ENCODE data around the gene SAMD7. TPM values are rescaled to one million over a fixed set of nuclear protein-coding genes. Genes with fewer than 3 reads are reported as not detected.

The SAMD7 gene
- total and polyA plus RNA-seq, 12 donors, result not detected

DNA sequence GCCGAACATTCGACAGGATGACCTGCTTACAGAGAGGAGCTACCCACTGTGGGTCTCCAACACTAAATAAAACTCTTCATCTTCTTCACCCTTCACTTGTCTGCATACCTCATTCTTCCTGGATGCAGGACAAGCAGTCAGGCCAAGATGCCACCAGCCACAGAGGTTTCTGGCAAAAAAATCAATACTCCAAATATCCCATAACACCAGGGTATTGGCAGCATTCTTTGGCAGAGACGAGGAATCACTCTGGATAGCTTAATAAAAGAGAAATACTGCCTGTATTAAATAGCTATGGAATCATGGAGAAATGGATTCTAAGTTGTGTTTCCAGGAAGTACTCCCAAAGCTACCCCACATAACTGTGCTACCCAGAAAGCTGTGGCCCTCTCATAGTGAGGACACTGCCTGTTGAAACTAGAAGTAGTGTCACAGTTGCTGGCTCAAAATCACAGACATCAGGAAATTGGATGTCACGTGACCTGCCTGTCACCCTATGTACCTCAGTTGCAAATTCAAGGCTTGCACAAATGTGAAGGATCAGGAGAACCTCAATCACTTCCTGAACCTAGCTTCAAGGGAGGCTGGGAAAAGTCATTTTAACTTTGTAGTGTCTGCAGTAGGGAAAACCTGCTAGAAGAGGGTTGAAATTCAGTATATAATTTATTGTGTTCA is 30.7 kb upstream of the SAMD7 start:
- Histone ChIP-seq H3K27me3 (peaks cover 3% of the 10 kb centered on the region), H3K27ac (no peak overlapping the region), H3K36me3 (replicated peaks in 1 of 2) (no peaks in the 10 kb centered on the region), H3K4me1 (replicated peaks in 1 of 2) (no peaks in the 10 kb centered on the region), H3K4me3 (no peak overlapping the region), H3K9me3 (replicated peaks in 1 of 3) (no peaks in the 10 kb centered on the region)
- DNase-seq, result no peak
- WGBS, 4 donors, result 82 to 90% (median 85%) methylated on average over 3 to 4 of the region's 4 CpGs
- TF ChIP-seq, protein P1, sequence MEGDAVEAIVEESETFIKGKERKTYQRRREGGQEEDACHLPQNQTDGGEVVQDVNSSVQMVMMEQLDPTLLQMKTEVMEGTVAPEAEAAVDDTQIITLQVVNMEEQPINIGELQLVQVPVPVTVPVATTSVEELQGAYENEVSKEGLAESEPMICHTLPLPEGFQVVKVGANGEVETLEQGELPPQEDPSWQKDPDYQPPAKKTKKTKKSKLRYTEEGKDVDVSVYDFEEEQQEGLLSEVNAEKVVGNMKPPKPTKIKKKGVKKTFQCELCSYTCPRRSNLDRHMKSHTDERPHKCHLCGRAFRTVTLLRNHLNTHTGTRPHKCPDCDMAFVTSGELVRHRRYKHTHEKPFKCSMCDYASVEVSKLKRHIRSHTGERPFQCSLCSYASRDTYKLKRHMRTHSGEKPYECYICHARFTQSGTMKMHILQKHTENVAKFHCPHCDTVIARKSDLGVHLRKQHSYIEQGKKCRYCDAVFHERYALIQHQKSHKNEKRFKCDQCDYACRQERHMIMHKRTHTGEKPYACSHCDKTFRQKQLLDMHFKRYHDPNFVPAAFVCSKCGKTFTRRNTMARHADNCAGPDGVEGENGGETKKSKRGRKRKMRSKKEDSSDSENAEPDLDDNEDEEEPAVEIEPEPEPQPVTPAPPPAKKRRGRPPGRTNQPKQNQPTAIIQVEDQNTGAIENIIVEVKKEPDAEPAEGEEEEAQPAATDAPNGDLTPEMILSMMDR (IDR thresholded peaks at IDR 0.05), result no peak
- no peak for TF ChIP-seq POLR2A (IDR thresholded peaks at IDR 0.05)
- intact Hi-C loops (cut with DNase I), result no loop called here

DNA sequence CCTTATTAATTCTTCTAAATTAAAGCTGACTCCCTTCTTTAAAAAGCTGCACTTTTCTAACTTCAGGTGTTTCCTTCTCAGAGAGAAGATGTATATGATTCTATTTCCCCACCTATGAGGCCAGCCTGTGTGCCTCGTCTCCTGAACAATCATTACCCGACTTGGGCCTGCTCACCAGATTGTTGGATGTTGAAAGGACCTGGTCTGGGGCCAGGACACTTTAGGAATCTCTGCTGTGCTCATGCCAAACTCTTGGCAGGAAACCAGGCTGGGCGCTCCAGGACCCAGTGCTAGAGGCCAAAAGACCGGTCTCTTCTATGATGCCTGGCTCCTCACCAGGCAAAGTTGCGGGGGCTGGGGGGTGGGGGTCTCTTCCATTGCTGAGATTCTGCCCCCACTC is 24.7 kb upstream of the SAMD7 start:
- Histone ChIP-seq H3K27me3 (no peaks in the 10 kb centered on the region), H3K4me3 (no peak overlapping the region), H3K9me3 (replicated peaks in 1 of 3) (no peaks in the 10 kb centered on the region), H3K27ac (no peak overlapping the region), H3K36me3 (replicated peaks in 1 of 2) (no peaks in the 10 kb centered on the region), H3K4me1 (replicated peaks in 1 of 2) (no peaks in the 10 kb centered on the region)
- DNase-seq, result peak; percentile 46 to 87 (median 81)
- WGBS, 4 donors, result 37 to 56% (median 44%) methylated on average over 4 to 5 of the region's 5 CpGs
- intact Hi-C loops (cut with DNase I), result no loop called here
- no peak for TF ChIP-seq POLR2A (IDR thresholded peaks at IDR 0.05)
- TF ChIP-seq, protein P1 (IDR thresholded peaks at IDR 0.05), result no peak

DNA sequence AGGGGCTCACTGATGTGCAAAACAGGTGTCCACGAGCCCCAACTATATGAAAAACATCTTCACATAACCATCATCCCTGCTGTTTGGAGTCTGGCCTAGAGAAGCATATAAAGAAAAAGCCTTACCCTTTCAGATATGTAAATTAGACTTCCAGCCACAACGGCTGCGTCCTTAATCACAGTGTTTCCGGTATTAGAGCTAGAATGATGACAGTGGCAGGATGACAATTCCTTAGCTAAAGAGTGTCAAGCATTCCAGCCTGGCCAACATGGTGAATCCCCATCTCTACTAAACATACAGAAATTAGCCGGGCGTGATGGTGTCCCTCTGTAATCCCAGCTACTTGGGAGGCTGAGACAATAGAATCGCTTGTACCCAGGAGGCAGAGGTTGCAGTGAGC is 19.5 kb upstream of the SAMD7 start:
- TF ChIP-seq POLR2A (IDR thresholded peaks at IDR 0.05), result no peak
- TF ChIP-seq, protein P1 (IDR thresholded peaks at IDR 0.05), result no peak
- Histone ChIP-seq H3K27me3 (no peaks in the 10 kb centered on the region), H3K27ac (no peak overlapping the region), H3K36me3 (replicated peaks in 1 of 2) (no peaks in the 10 kb centered on the region), H3K4me1 (replicated peaks in 1 of 2) (no peaks in the 10 kb centered on the region), H3K4me3 (no peak overlapping the region), H3K9me3 (replicated peaks in 1 of 3) (no peaks in the 10 kb centered on the region)
- DNase-seq, result no peak
- 74 to 87% (median 83%) methylated on average over 7 of the region's 7 CpGs for WGBS, 4 donors
- intact Hi-C loops (cut with DNase I), result no loop called here

DNA sequence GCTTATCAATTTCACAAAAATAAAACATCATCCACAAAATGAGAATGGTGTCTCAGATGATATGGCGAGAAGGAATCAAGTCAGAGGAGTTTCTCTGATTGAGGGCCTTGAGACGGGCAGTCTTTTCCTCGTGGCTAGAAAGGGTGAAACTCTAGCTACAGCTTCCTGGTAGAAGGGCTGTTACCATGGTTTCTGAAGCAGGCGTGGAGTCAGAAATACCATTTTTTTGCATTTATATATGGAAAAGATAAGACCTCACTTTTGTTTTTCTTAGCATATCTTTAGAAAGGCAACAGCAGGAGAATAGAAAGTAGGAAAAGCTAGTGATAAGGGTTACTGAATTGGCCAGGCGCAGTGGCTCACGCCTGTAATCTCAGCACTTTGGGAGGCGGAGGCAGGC is 17.3 kb upstream of the SAMD7 start:
- Histone ChIP-seq H3K4me3 (no peak overlapping the region), H3K27me3 (no peaks in the 10 kb centered on the region), H3K36me3 (replicated peaks in 1 of 2) (no peaks in the 10 kb centered on the region), H3K9me3 (replicated peaks in 1 of 3) (no peaks in the 10 kb centered on the region), H3K27ac (no peak overlapping the region), H3K4me1 (replicated peaks in 1 of 2) (no peaks in the 10 kb centered on the region)
- TF ChIP-seq, protein P1 (IDR thresholded peaks at IDR 0.05), result no peak
- TF ChIP-seq POLR2A (IDR thresholded peaks at IDR 0.05), result no peak
- intact Hi-C loops (cut with DNase I), result no loop called here
- no peak for DNase-seq
- 62 to 69% (median 65%) methylated on average over 7 of the region's 7 CpGs for WGBS, 4 donors
